ENCODE data around the gene VIT.

VIT gene

DNA sequence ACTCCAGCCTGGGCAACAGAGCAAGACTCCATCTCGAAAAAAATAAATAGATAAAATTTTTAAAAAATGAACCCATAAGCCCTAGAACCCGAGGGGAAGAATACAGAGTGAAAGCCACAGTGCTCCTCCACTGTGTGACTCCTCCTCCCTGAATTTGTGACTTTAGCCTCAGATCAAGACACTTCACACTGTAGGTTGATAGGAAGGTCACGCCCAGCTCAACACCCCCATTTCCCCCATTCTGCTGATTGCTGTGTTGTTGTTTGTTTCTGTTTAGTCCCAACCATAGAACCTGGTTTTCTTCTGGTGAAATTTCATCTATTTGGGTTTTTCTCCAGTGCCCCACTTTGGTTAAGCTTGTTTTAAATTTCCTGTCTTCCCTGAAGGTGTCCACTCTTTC, 102.2 kb downstream of the VIT start:
- TF ChIP-seq POLR2AphosphoS5 (IDR thresholded peaks at IDR 0.05; ENCODE audit: low read depth) (no peak), SPI1 (IDR thresholded peaks at IDR 0.05; ENCODE audit: borderline replicate concordance, low read depth) (no peak), GABPA (IDR thresholded peaks at IDR 0.05; ENCODE audit: low read depth) (no peak)
- TF ChIP-seq, protein P1, sequence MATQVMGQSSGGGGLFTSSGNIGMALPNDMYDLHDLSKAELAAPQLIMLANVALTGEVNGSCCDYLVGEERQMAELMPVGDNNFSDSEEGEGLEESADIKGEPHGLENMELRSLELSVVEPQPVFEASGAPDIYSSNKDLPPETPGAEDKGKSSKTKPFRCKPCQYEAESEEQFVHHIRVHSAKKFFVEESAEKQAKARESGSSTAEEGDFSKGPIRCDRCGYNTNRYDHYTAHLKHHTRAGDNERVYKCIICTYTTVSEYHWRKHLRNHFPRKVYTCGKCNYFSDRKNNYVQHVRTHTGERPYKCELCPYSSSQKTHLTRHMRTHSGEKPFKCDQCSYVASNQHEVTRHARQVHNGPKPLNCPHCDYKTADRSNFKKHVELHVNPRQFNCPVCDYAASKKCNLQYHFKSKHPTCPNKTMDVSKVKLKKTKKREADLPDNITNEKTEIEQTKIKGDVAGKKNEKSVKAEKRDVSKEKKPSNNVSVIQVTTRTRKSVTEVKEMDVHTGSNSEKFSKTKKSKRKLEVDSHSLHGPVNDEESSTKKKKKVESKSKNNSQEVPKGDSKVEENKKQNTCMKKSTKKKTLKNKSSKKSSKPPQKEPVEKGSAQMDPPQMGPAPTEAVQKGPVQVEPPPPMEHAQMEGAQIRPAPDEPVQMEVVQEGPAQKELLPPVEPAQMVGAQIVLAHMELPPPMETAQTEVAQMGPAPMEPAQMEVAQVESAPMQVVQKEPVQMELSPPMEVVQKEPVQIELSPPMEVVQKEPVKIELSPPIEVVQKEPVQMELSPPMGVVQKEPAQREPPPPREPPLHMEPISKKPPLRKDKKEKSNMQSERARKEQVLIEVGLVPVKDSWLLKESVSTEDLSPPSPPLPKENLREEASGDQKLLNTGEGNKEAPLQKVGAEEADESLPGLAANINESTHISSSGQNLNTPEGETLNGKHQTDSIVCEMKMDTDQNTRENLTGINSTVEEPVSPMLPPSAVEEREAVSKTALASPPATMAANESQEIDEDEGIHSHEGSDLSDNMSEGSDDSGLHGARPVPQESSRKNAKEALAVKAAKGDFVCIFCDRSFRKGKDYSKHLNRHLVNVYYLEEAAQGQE (IDR thresholded peaks at IDR 0.05; ENCODE audit: insufficient replicate concordance, low read depth) = no peak
- TF ChIP-seq, protein P2, sequence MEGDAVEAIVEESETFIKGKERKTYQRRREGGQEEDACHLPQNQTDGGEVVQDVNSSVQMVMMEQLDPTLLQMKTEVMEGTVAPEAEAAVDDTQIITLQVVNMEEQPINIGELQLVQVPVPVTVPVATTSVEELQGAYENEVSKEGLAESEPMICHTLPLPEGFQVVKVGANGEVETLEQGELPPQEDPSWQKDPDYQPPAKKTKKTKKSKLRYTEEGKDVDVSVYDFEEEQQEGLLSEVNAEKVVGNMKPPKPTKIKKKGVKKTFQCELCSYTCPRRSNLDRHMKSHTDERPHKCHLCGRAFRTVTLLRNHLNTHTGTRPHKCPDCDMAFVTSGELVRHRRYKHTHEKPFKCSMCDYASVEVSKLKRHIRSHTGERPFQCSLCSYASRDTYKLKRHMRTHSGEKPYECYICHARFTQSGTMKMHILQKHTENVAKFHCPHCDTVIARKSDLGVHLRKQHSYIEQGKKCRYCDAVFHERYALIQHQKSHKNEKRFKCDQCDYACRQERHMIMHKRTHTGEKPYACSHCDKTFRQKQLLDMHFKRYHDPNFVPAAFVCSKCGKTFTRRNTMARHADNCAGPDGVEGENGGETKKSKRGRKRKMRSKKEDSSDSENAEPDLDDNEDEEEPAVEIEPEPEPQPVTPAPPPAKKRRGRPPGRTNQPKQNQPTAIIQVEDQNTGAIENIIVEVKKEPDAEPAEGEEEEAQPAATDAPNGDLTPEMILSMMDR (IDR thresholded peaks at IDR 0.05; ENCODE audit: insufficient read depth, low read length) = no peak
- no peak for DNase-seq (ENCODE audit: low read depth in 1 of 2, low spot score in 1 of 2)
- Histone ChIP-seq H3K27ac (replicated peaks) (no peak overlapping the region), H3K4me3 (replicated peaks; ENCODE audit: insufficient read depth, low read length) (no peak overlapping the region), H3K27me3 (ENCODE audit: insufficient read depth, poor library complexity, severe bottlenecking) (no peaks in the 10 kb centered on the region)

DNA sequence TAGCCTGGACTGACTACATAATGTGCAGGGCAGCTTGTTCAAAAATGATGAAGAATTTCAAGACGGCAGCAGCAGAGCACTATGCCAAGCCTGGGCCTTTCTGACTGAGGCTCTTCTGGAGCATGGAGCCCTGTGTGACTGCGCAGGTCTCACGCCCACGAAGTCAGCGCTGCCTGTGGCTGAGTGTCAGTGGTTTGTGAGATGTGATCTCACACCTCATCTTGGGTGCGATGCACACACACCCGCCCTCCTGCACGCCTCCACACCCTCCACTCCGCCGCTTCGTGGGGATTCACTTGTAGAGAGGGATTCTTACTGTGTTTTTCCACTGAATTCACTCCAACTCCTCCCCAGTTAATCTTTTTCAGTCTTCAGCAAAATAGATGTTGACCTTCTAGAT, 103.9 kb downstream of the VIT start:
- Histone ChIP-seq H3K27ac (replicated peaks) (no peak overlapping the region), H3K4me3 (replicated peaks; ENCODE audit: insufficient read depth, low read length) (no peak overlapping the region), H3K27me3 (ENCODE audit: insufficient read depth, poor library complexity, severe bottlenecking) (no peaks in the 10 kb centered on the region)
- no peak for DNase-seq (ENCODE audit: low read depth in 1 of 2, low spot score in 1 of 2)
- TF ChIP-seq, protein P2 (IDR thresholded peaks at IDR 0.05; ENCODE audit: insufficient read depth, low read length) = no peak
- TF ChIP-seq, protein P1 (IDR thresholded peaks at IDR 0.05; ENCODE audit: insufficient replicate concordance, low read depth) = no peak
- TF ChIP-seq GABPA (IDR thresholded peaks at IDR 0.05; ENCODE audit: low read depth) = no peak

DNA sequence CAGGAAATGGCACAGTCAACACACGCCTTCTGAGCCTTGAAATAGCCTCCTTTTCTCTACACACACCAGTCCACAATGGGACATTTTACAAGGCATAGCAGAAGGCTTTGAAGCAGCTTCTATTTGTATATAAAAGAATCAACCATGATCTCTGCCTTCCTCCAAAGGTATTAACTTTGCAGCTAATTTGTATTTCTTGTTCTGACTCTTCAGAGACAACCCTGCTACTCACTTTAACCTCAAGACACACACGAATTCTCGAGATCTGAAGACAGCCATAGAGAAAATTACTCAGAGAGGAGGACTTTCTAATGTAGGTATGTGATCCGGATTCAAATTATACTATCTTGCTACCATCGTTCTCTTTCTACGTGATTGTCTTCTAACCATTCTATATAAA, 104.6 kb downstream of the VIT start:
- TF ChIP-seq GABPA (IDR thresholded peaks at IDR 0.05; ENCODE audit: low read depth) (no peak), POLR2AphosphoS5 (IDR thresholded peaks at IDR 0.05; ENCODE audit: low read depth) (no peak), SPI1 (IDR thresholded peaks at IDR 0.05; ENCODE audit: borderline replicate concordance, low read depth) (no peak)
- TF ChIP-seq, protein P1 (IDR thresholded peaks at IDR 0.05; ENCODE audit: insufficient replicate concordance, low read depth) = no peak
- TF ChIP-seq, protein P2 (IDR thresholded peaks at IDR 0.05; ENCODE audit: insufficient read depth, low read length) = no peak
- H3K27me3 ChIP-seq (ENCODE audit: insufficient read depth, poor library complexity, severe bottlenecking) = no peaks in the 10 kb centered on the region
- DNase-seq (ENCODE audit: low read depth in 1 of 2, low spot score in 1 of 2) = no peak
- no peak overlapping the region for H3K4me3 ChIP-seq (replicated peaks; ENCODE audit: insufficient read depth, low read length)
- no peak overlapping the region for H3K27ac ChIP-seq (replicated peaks)

Data from HL-60 (cell line).